IMR-90 (cell line): ENCODE results near the gene ROR2. TPM values are rescaled to one million over a fixed set of nuclear protein-coding genes. Genes with fewer than 3 reads are reported as not detected.

ENCODE experiments used
- ATAC-seq: fragments of 200-7000 bp; cut with Tn5 transposase; 2 replicates; pipeline ENCODE4 v1.9.1; 2020; ENCODE audit warnings: low read depth, mild to moderate bottlenecking, moderate library complexity
- BruUV-seq: library from RNA; stranded (reverse); fragments of 400-500 nt; replicated peaks from 2 replicates; lab custom pipeline; 2021; lab: Mats Ljungman, UMichigan
- CTCF ChIA-PET: fragments of 300-600 bp; formaldehyde crosslinking; extraction: SDS; loops from one replicate; lab custom pipeline; 2021; ENCODE audit warnings: antibody characterized with exemption; lab: Yijun Ruan, JAX
- POLR2A ChIA-PET: fragments of 300-600 bp; sonication (Branson Sonifier 250); formaldehyde crosslinking; loops from one replicate; lab custom pipeline; 2022; ENCODE audit warnings: antibody characterized with exemption; ENCODE audit not compliant: unreplicated experiment; lab: Charles Lee
- DNase-seq: peaks from one replicate; pipeline ENCODE4 v3.0.0; 2013
- H2AFZ ChIP-seq: replicated peaks from 2 replicates; pipeline ENCODE3; 2013; ENCODE audit warnings: low read length, mild to moderate bottlenecking; ENCODE audit not compliant: poor library complexity
- H2AK5ac ChIP-seq: 2 replicates; pipeline ENCODE4 v1.6.1; 2013; ENCODE audit warnings: low read depth, low read length, inconsistent platforms
- H2AK9ac ChIP-seq: replicated peaks from 2 replicates; pipeline ENCODE3; 2013; ENCODE audit warnings: mild to moderate bottlenecking, low read depth, low read length, moderate library complexity; ENCODE audit not compliant: poor library complexity
- H2BK120ac ChIP-seq: 2 replicates; pipeline ENCODE4 v1.6.1; 2013; ENCODE audit warnings: low read depth, low read length, inconsistent platforms
- H2BK15ac ChIP-seq: 3 replicates; pipeline ENCODE4 v1.6.1; 2013; ENCODE audit warnings: low read depth, low read length, inconsistent platforms
- H2BK20ac ChIP-seq: 2 replicates; pipeline ENCODE4 v1.6.1; 2013; ENCODE audit warnings: low read depth, mild to moderate bottlenecking, inconsistent platforms, low read length, moderate library complexity
- H2BK5ac ChIP-seq: 2 replicates; pipeline ENCODE4 v1.6.1; 2013; ENCODE audit warnings: mild to moderate bottlenecking, low read depth, low read length, inconsistent platforms; ENCODE audit not compliant: poor library complexity, severe bottlenecking
- H3K14ac ChIP-seq: replicated peaks from 2 replicates; pipeline ENCODE4 v1.6.1; 2013; ENCODE audit warnings: low read depth, low read length, inconsistent platforms
- H3K18ac ChIP-seq: 2 replicates; pipeline ENCODE4 v1.6.1; 2013; ENCODE audit warnings: low read depth, low read length, control low read depth
- H3K23ac ChIP-seq: 2 replicates; pipeline ENCODE4 v1.6.1; 2013; ENCODE audit warnings: low read depth, low read length, inconsistent platforms
- H3K27ac ChIP-seq: 2 replicates; pipeline ENCODE4 v1.5.1; 2013; ENCODE audit warnings: mild to moderate bottlenecking, control low read depth, low read length; ENCODE audit not compliant: insufficient read depth
- H3K27me3 ChIP-seq: 2 replicates; pipeline ENCODE4 v1.6.1; 2013; ENCODE audit warnings: low read length; ENCODE audit not compliant: control insufficient read depth, insufficient read depth
- H3K36me3 ChIP-seq: 2 replicates; pipeline ENCODE4 v1.6.1; 2013; ENCODE audit warnings: low read length, mixed read lengths; ENCODE audit not compliant: control insufficient read depth, insufficient read depth
- H3K4ac ChIP-seq: 2 replicates; pipeline ENCODE4 v1.6.1; 2013; ENCODE audit warnings: low read depth, low read length, inconsistent platforms
- H3K4me1 ChIP-seq: 2 replicates; pipeline ENCODE4 v1.6.1; 2013; ENCODE audit warnings: low read length, mixed read lengths; ENCODE audit not compliant: control insufficient read depth, insufficient read depth
- H3K4me2 ChIP-seq: 2 replicates; pipeline ENCODE4 v1.6.1; 2013; ENCODE audit warnings: low read depth, mild to moderate bottlenecking, control low read depth, low read length, moderate library complexity
- H3K4me3 ChIP-seq: 2 replicates; pipeline ENCODE4 v1.5.1; 2013; ENCODE audit warnings: low read depth, mild to moderate bottlenecking, control low read depth, low read length, moderate library complexity; ENCODE audit not compliant: insufficient read depth
- H3K56ac ChIP-seq: 2 replicates; pipeline ENCODE4 v1.6.1; 2013; ENCODE audit warnings: low read length, inconsistent platforms; ENCODE audit not compliant: insufficient read depth; ENCODE audit errors: extremely low read depth
- H3K79me1 ChIP-seq, 2 experiments: 2 replicates each; pipeline ENCODE4 v1.6.1; 2013; ENCODE audit warnings: low read length in 2 of 2, inconsistent platforms in 1 of 2, low read depth in 1 of 2
- H3K9ac ChIP-seq: 2 replicates; pipeline ENCODE4 v1.6.1; 2013; ENCODE audit warnings: low read depth, low read length, control low read depth
- H3K9me1 ChIP-seq: 2 replicates; pipeline ENCODE4 v1.6.1; 2013; ENCODE audit warnings: low read length, inconsistent platforms; ENCODE audit not compliant: insufficient read depth
- H3K9me3 ChIP-seq: 2 replicates; pipeline ENCODE4 v1.6.1; 2013; ENCODE audit warnings: low read length; ENCODE audit not compliant: control insufficient read depth, insufficient read depth
- H4K20me1 ChIP-seq: 2 replicates; pipeline ENCODE4 v1.6.1; 2013; ENCODE audit warnings: low read length, inconsistent platforms; ENCODE audit not compliant: insufficient read depth
- H4K5ac ChIP-seq: 2 replicates; pipeline ENCODE4 v1.6.1; 2013; ENCODE audit warnings: mild to moderate bottlenecking, low read depth, low read length, control low read depth
- H4K8ac ChIP-seq, 2 experiments: 2 replicates each; pipeline ENCODE4 v1.6.1; 2013; ENCODE audit warnings: low read depth in 2 of 2, low read length in 2 of 2, control low read depth in 1 of 2, inconsistent platforms in 1 of 2
- H4K91ac ChIP-seq: 2 replicates; pipeline ENCODE4 v1.6.1; 2013; ENCODE audit warnings: low read depth, low read length, inconsistent platforms; ENCODE audit not compliant: insufficient read depth
- CHD1 ChIP-seq: IDR thresholded peaks from 2 replicates; pipeline ENCODE4 v1.6.1; 2012; ENCODE audit warnings: low read depth, low read length, improper control_type of control experiment
- CTCF ChIP-seq: conservative IDR thresholded peaks from 2 replicates; pipeline ENCODE4 v1.5.1; 2012; ENCODE audit warnings: mild to moderate bottlenecking, low read depth, low read length, improper control_type of control experiment
- RCOR1 ChIP-seq: IDR thresholded peaks from 2 replicates; pipeline ENCODE4 v1.6.1; 2012; ENCODE audit warnings: mild to moderate bottlenecking, low read length, improper control_type of control experiment; ENCODE audit not compliant: insufficient replicate concordance
- RFX5 ChIP-seq: IDR thresholded peaks from 2 replicates; pipeline ENCODE4 v1.8.0; 2012; ENCODE audit warnings: low read depth, mild to moderate bottlenecking, low read length, moderate library complexity
- dilution Hi-C: fragments of 300-500 bp; cut with HindIII; formaldehyde crosslinking; loops from one replicate; pipeline ENCODE4 v1.14.3; 2018; ENCODE audit warnings: low sequenced_read_pairs; ENCODE audit not compliant: unreplicated experiment
- in situ Hi-C: fragments of 300-500 bp; cut with MboI; formaldehyde crosslinking; loops from 3 replicates; pipeline ENCODE4 v1.14.3; 2019; ENCODE audit warnings: low sequenced_read_pairs, inconsistent platforms, mixed read lengths
- intact Hi-C: fragments of 100-400 bp; cut with micrococcal nuclease; formaldehyde crosslinking; loops from 2 replicates; pipeline ENCODE4 v1.10.0; 2022
- polyA plus RNA-seq, 3 experiments: library from polyadenylated mRNA; depleted of rRNA; stranded (reverse); fragments of >200 nt; gene quantifications; 2 replicates each; pipeline ENCODE4 v1.2.3, GENCODE V29; 2012; ENCODE audit warnings: low replicate concordance in 1 of 3
- total RNA-seq: library from RNA; depleted of rRNA; stranded (reverse); fragments of >200 nt; gene quantifications from 2 replicates; pipeline ENCODE4 v1.2.3, GENCODE V29; 2012

Gene ROR2
- total and polyA plus RNA-seq, 2 of the 4 experiments (the other 2 are of a cell fraction): 2.3 to 4.8 TPM

- Histone ChIP-seq H2BK5ac (no peak overlapping the region), H3K14ac (no peak overlapping the region), H4K5ac (no peak overlapping the region), H3K4me1 (no peaks in the 10 kb centered on the region), H4K91ac (no peak overlapping the region), H3K27ac (no peak overlapping the region), H3K27me3 (peaks cover 10% of the 10 kb centered on the region), H3K4ac (no peak overlapping the region), H2AK5ac (no peak overlapping the region), H3K79me1 (no peaks in the 10 kb centered on the region), H3K9me3 (peaks cover 12% of the 10 kb centered on the region), H3K4me2 (no peak overlapping the region), H3K36me3 (no peaks in the 10 kb centered on the region), H2AFZ (no peak overlapping the region), H3K9ac (no peak overlapping the region), H2BK15ac (no peak overlapping the region), H2BK20ac (no peak overlapping the region), H3K4me3 (no peak overlapping the region), H3K9me1 (no peaks in the 10 kb centered on the region), H2AK9ac (no peak overlapping the region), H3K56ac (no peak overlapping the region), H3K23ac (no peak overlapping the region), H3K18ac (no peak overlapping the region), H4K8ac (no peak overlapping the region), H2BK120ac (no peak overlapping the region), H4K20me1 (no peaks in the 10 kb centered on the region)
- dilution Hi-C loops: no loop called here
- DNase-seq (no peak), ATAC-seq (0 out of 2 replicates have a peak, but pooled peaks have one; percentile 32)
- ChIA-PET CTCF (no interaction called here), POLR2A (no interaction called here)
- intact Hi-C loops: no loop called here
- TF ChIP-seq RCOR1 (no peak), CTCF (no peak), CHD1 (no peak), RFX5 (no peak)
- in situ Hi-C loops: no loop called here
- BruUV-seq: no TSS peak
Measured at GRCh38 chr9:91571036-91571435, 379.0 kb downstream of the ROR2 start.
